Measurements from ENCODE around the gene ABCC10.
"Not testable (repeated sequence)": the region's sequence is repeated elsewhere in the genome, so short reads cannot be mapped to it uniquely, and the experiment has no call there.

Gene ABCC10, protein sequence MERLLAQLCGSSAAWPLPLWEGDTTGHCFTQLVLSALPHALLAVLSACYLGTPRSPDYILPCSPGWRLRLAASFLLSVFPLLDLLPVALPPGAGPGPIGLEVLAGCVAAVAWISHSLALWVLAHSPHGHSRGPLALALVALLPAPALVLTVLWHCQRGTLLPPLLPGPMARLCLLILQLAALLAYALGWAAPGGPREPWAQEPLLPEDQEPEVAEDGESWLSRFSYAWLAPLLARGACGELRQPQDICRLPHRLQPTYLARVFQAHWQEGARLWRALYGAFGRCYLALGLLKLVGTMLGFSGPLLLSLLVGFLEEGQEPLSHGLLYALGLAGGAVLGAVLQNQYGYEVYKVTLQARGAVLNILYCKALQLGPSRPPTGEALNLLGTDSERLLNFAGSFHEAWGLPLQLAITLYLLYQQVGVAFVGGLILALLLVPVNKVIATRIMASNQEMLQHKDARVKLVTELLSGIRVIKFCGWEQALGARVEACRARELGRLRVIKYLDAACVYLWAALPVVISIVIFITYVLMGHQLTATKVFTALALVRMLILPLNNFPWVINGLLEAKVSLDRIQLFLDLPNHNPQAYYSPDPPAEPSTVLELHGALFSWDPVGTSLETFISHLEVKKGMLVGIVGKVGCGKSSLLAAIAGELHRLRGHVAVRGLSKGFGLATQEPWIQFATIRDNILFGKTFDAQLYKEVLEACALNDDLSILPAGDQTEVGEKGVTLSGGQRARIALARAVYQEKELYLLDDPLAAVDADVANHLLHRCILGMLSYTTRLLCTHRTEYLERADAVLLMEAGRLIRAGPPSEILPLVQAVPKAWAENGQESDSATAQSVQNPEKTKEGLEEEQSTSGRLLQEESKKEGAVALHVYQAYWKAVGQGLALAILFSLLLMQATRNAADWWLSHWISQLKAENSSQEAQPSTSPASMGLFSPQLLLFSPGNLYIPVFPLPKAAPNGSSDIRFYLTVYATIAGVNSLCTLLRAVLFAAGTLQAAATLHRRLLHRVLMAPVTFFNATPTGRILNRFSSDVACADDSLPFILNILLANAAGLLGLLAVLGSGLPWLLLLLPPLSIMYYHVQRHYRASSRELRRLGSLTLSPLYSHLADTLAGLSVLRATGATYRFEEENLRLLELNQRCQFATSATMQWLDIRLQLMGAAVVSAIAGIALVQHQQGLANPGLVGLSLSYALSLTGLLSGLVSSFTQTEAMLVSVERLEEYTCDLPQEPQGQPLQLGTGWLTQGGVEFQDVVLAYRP (N-terminal part only)

DNA sequence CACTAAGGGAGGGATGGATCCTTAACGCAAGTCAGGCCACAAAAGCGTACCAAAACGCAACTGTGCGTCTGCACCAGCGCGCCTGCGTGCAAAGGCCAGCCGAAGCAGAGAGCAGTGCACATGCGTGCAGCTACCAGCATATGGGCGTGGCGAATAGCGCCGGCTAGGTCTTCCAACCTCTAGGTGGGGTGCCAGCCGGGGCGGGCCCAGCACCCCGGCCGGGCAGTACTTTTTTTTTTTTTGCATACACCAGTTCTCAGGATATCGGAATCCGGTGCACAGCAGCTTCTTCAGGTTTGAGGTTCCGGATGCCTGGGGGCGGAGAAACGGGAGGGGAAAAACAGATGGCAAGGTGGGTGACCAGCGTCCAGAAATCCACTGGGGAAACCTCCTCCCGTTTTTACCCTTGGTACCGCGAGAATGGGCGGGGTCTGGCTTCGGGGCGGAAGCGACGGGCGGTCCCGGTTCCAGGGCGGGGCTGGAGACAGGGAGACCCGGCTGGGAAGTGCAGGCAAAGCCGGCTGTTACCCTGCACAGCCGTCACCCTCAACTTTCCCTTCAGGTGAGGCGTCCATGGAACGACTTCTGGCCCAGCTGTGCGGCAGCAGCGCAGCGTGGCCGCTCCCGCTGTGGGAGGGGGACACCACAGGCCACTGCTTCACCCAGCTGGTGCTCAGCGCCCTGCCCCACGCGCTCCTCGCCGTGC lies at the start of gene ABCC10:
TSS of gene ABCC10 (plus strand) at position 136 of the 706 bp plus-strand sequence. CDS start at position 574, 438 bp downstream.
- peak within 1 kb of the TSS; percentile 96 for H3K4me3 ChIP-seq (ENCODE audit: low read length)
- H3K4me2 ChIP-seq (ENCODE audit: low read length) = peak within 1 kb of the TSS; percentile 71
- H3K4me1 ChIP-seq (ENCODE audit: control insufficient read depth, low read length) = peaks cover 18% of the 10 kb centered on the region
- peaks cover 28% of the 10 kb centered on the region for H3K79me2 ChIP-seq (ENCODE audit: control insufficient read depth, low read length)
- peaks cover 14% of the 10 kb centered on the region for H3K36me3 ChIP-seq (ENCODE audit: control insufficient read depth, low read length)
- no peak for TF ChIP-seq EZH2phosphoT487 (IDR thresholded peaks at IDR 0.05; ENCODE audit: borderline replicate concordance, low read length)
- TF ChIP-seq, protein P1, sequence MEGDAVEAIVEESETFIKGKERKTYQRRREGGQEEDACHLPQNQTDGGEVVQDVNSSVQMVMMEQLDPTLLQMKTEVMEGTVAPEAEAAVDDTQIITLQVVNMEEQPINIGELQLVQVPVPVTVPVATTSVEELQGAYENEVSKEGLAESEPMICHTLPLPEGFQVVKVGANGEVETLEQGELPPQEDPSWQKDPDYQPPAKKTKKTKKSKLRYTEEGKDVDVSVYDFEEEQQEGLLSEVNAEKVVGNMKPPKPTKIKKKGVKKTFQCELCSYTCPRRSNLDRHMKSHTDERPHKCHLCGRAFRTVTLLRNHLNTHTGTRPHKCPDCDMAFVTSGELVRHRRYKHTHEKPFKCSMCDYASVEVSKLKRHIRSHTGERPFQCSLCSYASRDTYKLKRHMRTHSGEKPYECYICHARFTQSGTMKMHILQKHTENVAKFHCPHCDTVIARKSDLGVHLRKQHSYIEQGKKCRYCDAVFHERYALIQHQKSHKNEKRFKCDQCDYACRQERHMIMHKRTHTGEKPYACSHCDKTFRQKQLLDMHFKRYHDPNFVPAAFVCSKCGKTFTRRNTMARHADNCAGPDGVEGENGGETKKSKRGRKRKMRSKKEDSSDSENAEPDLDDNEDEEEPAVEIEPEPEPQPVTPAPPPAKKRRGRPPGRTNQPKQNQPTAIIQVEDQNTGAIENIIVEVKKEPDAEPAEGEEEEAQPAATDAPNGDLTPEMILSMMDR (IDR thresholded peaks at IDR 0.05; ENCODE audit: low read depth, low read length, poor library complexity, severe bottlenecking) = peak; percentile 60
- no peaks in the 10 kb centered on the region for H4K20me1 ChIP-seq (ENCODE audit: control insufficient read depth, insufficient read depth, low read depth, low read length)
- no peaks in the 10 kb centered on the region for H3K9me2 ChIP-seq (replicated peaks; ENCODE audit: control insufficient read depth, low read length)
- no peaks in the 10 kb centered on the region for H3K27me3 ChIP-seq (ENCODE audit: control insufficient read depth, low read length)
- no peaks in the 10 kb centered on the region for H3K9me3 ChIP-seq (ENCODE audit: control insufficient read depth, insufficient read depth, low read length)
- H3K27ac ChIP-seq (ENCODE audit: low read depth, low read length) = peak within 1 kb of the TSS; percentile 54
- no peaks in the 10 kb centered on the region for H3F3A ChIP-seq (ENCODE audit: control insufficient read depth, insufficient read depth)

DNA sequence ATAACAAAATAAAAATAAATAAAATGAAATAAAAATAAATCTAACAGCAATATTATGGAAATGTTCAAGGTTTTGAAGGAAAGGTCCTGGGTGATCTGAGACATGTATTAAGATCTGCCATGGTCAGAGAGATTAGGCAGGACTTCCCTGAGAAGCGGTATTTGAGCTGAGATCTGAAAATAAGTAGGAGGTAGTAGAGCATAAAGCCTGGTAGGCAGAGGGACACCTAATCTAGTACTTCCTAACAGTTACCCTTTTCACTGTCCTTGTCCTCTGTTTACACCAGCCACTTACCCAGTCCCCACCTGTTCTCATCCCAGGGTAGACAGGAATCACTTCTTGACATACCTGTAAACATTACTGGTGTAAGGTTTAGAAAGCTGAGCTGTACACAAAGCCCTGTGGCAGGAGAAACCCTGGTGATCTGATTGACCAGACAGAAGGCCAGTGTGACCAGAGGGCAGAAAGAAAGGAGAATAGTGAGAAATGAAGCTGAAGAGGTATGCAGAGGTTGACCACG lies 49.6 kb upstream of the ABCC10 start:
- Histone ChIP-seq H3K27ac (ENCODE audit: low read depth, low read length) (peak overlapping the region; percentile 99), H3K27me3 (ENCODE audit: control insufficient read depth, low read length) (no peaks in the 10 kb centered on the region), H3K4me1 (ENCODE audit: control insufficient read depth, low read length) (peaks cover 100% of the 10 kb centered on the region), H3K36me3 (ENCODE audit: control insufficient read depth, low read length) (peaks cover 4% of the 10 kb centered on the region; the same call in 1 of the 2 replicates), H3K4me2 (ENCODE audit: low read length) (peak overlapping the region; percentile 87), H3K79me2 (ENCODE audit: control insufficient read depth, low read length) (peaks cover 10% of the 10 kb centered on the region; the same call in 1 of the 2 replicates), H3K9me3 (ENCODE audit: control insufficient read depth, insufficient read depth, low read length) (no peaks in the 10 kb centered on the region), H4K20me1 (ENCODE audit: control insufficient read depth, insufficient read depth, low read depth, low read length) (no peaks in the 10 kb centered on the region), H3K9me2 (replicated peaks; ENCODE audit: control insufficient read depth, low read length) (no peaks in the 10 kb centered on the region), H3F3A (ENCODE audit: control insufficient read depth, insufficient read depth) (peaks cover 49% of the 10 kb centered on the region), H3K4me3 (ENCODE audit: low read length) (peak overlapping the region; percentile 44)
- TF ChIP-seq EZH2phosphoT487 (IDR thresholded peaks at IDR 0.05; ENCODE audit: borderline replicate concordance, low read length) = no peak
- TF ChIP-seq, protein P1 (IDR thresholded peaks at IDR 0.05; ENCODE audit: low read depth, low read length, poor library complexity, severe bottlenecking) = no peak

DNA sequence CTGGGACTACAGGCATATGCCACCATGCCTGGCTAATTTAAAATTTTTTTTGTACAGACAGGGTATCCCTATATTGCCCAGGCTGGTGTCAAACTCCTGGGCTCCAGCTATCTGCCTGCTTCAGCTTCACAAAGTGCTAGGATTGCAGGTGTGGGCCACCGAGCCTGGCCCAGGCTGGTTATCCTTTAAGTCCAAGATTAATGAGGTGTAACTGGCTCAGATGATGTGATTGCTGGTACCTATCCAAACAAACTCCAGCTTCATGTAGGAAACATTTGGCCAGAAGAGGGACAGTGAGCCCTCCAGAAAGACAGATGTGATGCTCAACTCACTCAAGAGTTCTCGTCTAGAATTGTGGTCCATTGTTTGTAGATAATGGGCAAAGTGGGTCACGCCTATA lies 48.7 kb upstream of the ABCC10 start:
- peaks cover 4% of the 10 kb centered on the region; the same call in 1 of the 2 replicates for H3K36me3 ChIP-seq (ENCODE audit: control insufficient read depth, low read length)
- no peaks in the 10 kb centered on the region for H3K9me3 ChIP-seq (ENCODE audit: control insufficient read depth, insufficient read depth, low read length)
- H3K9me2 ChIP-seq (replicated peaks; ENCODE audit: control insufficient read depth, low read length) = no peaks in the 10 kb centered on the region
- H3K27me3 ChIP-seq (ENCODE audit: control insufficient read depth, low read length) = no peaks in the 10 kb centered on the region
- peak overlapping the region; percentile 99 for H3K27ac ChIP-seq (ENCODE audit: low read depth, low read length)
- peaks cover 52% of the 10 kb centered on the region for H3F3A ChIP-seq (ENCODE audit: control insufficient read depth, insufficient read depth)
- H3K79me2 ChIP-seq (ENCODE audit: control insufficient read depth, low read length) = peaks cover 10% of the 10 kb centered on the region; the same call in 1 of the 2 replicates
- TF ChIP-seq, protein P1 (IDR thresholded peaks at IDR 0.05; ENCODE audit: low read depth, low read length, poor library complexity, severe bottlenecking) = peak; percentile 20
- no peak for TF ChIP-seq EZH2phosphoT487 (IDR thresholded peaks at IDR 0.05; ENCODE audit: borderline replicate concordance, low read length)
- H3K4me1 ChIP-seq (ENCODE audit: control insufficient read depth, low read length) = peaks cover 100% of the 10 kb centered on the region
- peak overlapping the region; percentile 19 for H3K4me3 ChIP-seq (ENCODE audit: low read length)
- H3K4me2 ChIP-seq (ENCODE audit: low read length) = peak overlapping the region; percentile 87
- no peaks in the 10 kb centered on the region for H4K20me1 ChIP-seq (ENCODE audit: control insufficient read depth, insufficient read depth, low read depth, low read length)

DNA sequence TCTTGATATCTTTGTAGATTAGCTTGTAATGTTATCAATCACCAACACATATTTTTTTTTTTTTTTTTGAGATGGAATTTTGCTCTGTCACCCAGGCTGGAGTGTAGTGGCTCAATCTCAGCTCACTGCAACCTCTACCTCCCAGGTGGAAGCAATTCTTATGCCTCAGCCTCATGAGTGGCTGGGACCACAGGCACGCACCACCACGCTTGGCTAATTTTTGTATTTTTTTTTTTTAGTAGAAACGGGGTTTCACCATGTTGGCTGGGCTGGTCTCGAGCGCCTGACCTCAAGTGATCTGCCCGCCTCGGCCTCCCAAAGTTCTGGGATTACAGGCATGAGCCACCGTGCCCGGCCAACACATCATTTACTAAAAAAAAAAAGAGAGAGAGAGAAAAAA lies 46.5 kb upstream of the ABCC10 start:
- not testable (repeated sequence) for H3K27me3 ChIP-seq (ENCODE audit: control insufficient read depth, low read length); H3K9me3 ChIP-seq (ENCODE audit: control insufficient read depth, insufficient read depth, low read length); H3K9me2 ChIP-seq (replicated peaks; ENCODE audit: control insufficient read depth, low read length); H3K79me2 ChIP-seq (ENCODE audit: control insufficient read depth, low read length); H4K20me1 ChIP-seq (ENCODE audit: control insufficient read depth, insufficient read depth, low read depth, low read length)
- Histone ChIP-seq H3K4me2 (ENCODE audit: low read length) (peak overlapping the region; percentile 87), H3K4me1 (ENCODE audit: control insufficient read depth, low read length) (peaks cover 100% of the 10 kb centered on the region), H3F3A (ENCODE audit: control insufficient read depth, insufficient read depth) (peaks cover 61% of the 10 kb centered on the region), H3K4me3 (ENCODE audit: low read length) (peak overlapping the region; percentile 52), H3K36me3 (ENCODE audit: control insufficient read depth, low read length) (peaks cover 16% of the 10 kb centered on the region), H3K27ac (ENCODE audit: low read depth, low read length) (peak overlapping the region; percentile 99)

Measured in DOHH2 (cell line).